PFSK-1 (cell line): ENCODE measurements around the gene KCNQ1.

Experiments
- FOXP2 ChIP-seq: optimal IDR thresholded peaks from 2 replicates; pipeline ENCODE3; 2011; ENCODE audit warnings: borderline replicate concordance, control low read depth, inconsistent platforms; ENCODE audit not compliant: insufficient read depth; ENCODE audit errors: extremely low read length, extremely low read depth
- POLR2AphosphoS5 ChIP-seq: IDR thresholded peaks from 2 replicates; pipeline ENCODE4 v1.6.1; 2012; ENCODE audit warnings: low read depth, mild to moderate bottlenecking, control low read depth, low read length, moderate library complexity
- REST ChIP-seq, 2 experiments: IDR thresholded peaks; 2 replicates each; pipeline versions ENCODE4 v1.6.1 to v1.8.0; 2011 to 2012; ENCODE audit warnings: low read depth in 2 of 2, low read length in 2 of 2, control low read depth in 1 of 2, inconsistent platforms in 1 of 2, mild to moderate bottlenecking in 1 of 2, moderate library complexity in 1 of 2; ENCODE audit not compliant: insufficient read depth in 1 of 2
- SIN3A ChIP-seq: IDR thresholded peaks from 2 replicates; pipeline ENCODE4 v1.6.1; 2012; ENCODE audit warnings: mild to moderate bottlenecking, low read length, moderate library complexity, borderline replicate concordance; ENCODE audit not compliant: insufficient read depth
- TAF1 ChIP-seq: IDR thresholded peaks from 2 replicates; pipeline ENCODE4 v1.6.1; 2012; ENCODE audit warnings: low read length, control low read depth, borderline replicate concordance; ENCODE audit not compliant: insufficient read depth

The KCNQ1 gene

GRCh38 chr11:2791139-2791520 lies 346.3 kb downstream of the KCNQ1 start:
- TF ChIP-seq SIN3A (no peak), REST (IDR thresholded peaks at IDR 0.05; ENCODE audit: insufficient read depth in 1 of 2, low read depth in 2 of 2, low read length in 2 of 2) (no peak), TAF1 (no peak), POLR2AphosphoS5 (no peak), FOXP2 (no peak)

- TF ChIP-seq REST (IDR thresholded peaks at IDR 0.05; ENCODE audit: insufficient read depth in 1 of 2, low read depth in 2 of 2, low read length in 2 of 2): no peak
- no peak for TF ChIP-seq SIN3A
- no peak for TF ChIP-seq TAF1
Measured at GRCh38 chr11:2791521-2792380, 346.9 kb downstream of the KCNQ1 start.

GRCh38 chr11:2792381-2793250 lies 347.8 kb downstream of the KCNQ1 start:
- TF ChIP-seq POLR2AphosphoS5: no peak
- TF ChIP-seq SIN3A: no peak
- TF ChIP-seq TAF1: no peak
- TF ChIP-seq REST (IDR thresholded peaks at IDR 0.05; ENCODE audit: insufficient read depth in 1 of 2, low read depth in 2 of 2, low read length in 2 of 2): no peak
- TF ChIP-seq FOXP2: no peak

- no peak for TF ChIP-seq TAF1
Measured at GRCh38 chr11:2793701-2794045, 348.9 kb downstream of the KCNQ1 start.

- TF ChIP-seq FOXP2 (no peak), SIN3A (no peak), POLR2AphosphoS5 (no peak), TAF1 (no peak), REST (IDR thresholded peaks at IDR 0.05; ENCODE audit: insufficient read depth in 1 of 2, low read depth in 2 of 2, low read length in 2 of 2) (no peak)
Measured at GRCh38 chr11:2794046-2794967, 349.5 kb downstream of the KCNQ1 start.
